RWPE2 (cell line): ENCODE data around the gene SPN.
A peak's percentile ranks its signal among the peaks of the same experiment; 100 is the strongest.

Source experiments
- ATAC-seq: fragments of 200-7000 bp; cut with Tn5 transposase; 3 replicates; pipeline ENCODE4 v1.9.1; 2021; ENCODE audit warnings: low read depth
- DNase-seq: peaks from one replicate; pipeline ENCODE4 v3.0.0-alpha.2; 2020; ENCODE audit warnings: low spot score
- H3K27ac ChIP-seq: fragments of 450-650 bp; 2 replicates; pipeline ENCODE4 v1.5.1; 2017; ENCODE audit warnings: mild to moderate bottlenecking; ENCODE audit not compliant: poor library complexity, severe bottlenecking
- H3K27me3 ChIP-seq: fragments of 250-450 bp; sonication (Bioruptor Pico); 2 replicates; pipeline ENCODE4 v1.5.1; 2021; ENCODE audit warnings: mild to moderate bottlenecking, moderate library complexity; ENCODE audit not compliant: insufficient read depth, poor library complexity, severe bottlenecking
- H3K36me3 ChIP-seq: fragments of 250-450 bp; sonication (Bioruptor Pico); 2 replicates; pipeline ENCODE4 v1.5.1; 2020; ENCODE audit warnings: low read depth, mild to moderate bottlenecking, moderate library complexity
- H3K4me1 ChIP-seq: fragments of 250-450 bp; sonication (Bioruptor Pico); 2 replicates; pipeline ENCODE4 v1.5.1; 2021; ENCODE audit warnings: mild to moderate bottlenecking, moderate library complexity; ENCODE audit not compliant: insufficient read depth, poor library complexity, severe bottlenecking
- H3K4me3 ChIP-seq: fragments of 250-450 bp; sonication (Bioruptor Pico); 2 replicates; pipeline ENCODE4 v1.5.1; 2021; ENCODE audit warnings: mild to moderate bottlenecking, moderate library complexity; ENCODE audit not compliant: severe bottlenecking
- H3K9me3 ChIP-seq: fragments of 250-450 bp; sonication (Bioruptor Pico); 2 replicates; pipeline ENCODE4 v1.5.1; 2021; ENCODE audit warnings: mild to moderate bottlenecking, moderate library complexity; ENCODE audit not compliant: severe bottlenecking
- CTCF ChIP-seq: fragments of 450-650 bp; IDR thresholded peaks from one replicate; pipeline ENCODE4 v1.5.1; 2017; ENCODE audit warnings: mild to moderate bottlenecking, moderate library complexity; ENCODE audit not compliant: poor library complexity, severe bottlenecking

SPN gene

DNA sequence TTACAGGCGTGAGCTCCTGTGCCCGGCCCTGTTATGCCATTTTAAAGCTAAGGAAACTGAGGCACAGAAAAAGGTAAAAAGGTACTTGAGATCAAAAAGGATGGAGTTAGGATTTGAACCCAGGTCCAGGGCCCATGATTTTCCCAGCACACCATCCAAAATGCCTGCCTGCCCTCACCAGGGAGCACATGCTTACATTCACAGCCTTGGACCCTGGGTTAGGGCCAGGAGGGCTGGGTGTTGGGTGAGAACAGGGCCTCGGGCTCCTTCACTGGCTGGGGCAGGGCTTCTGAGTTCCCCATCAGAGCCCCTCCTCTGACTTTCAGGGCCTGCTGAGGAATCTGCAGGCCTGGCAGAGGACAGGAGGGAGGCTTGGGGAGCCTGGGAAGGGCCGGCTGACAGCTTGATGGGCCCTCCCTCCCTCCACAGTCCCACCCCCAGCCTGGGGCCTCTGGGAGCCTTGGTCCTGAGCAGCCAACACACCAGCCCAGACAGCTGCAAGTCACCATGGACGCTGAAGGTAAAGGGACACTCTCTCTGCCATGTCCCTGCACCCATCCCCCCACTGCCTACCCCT, 15.7 kb downstream of the SPN start, which contains the start of gene QPRT:
TSS of gene QPRT (plus strand) at position 490 of the 577 bp plus-strand sequence. CDS start at position 508, 18 bp downstream.
- no peaks in the 10 kb centered on the region for H3K4me1 ChIP-seq
- no peaks in the 10 kb centered on the region for H3K9me3 ChIP-seq
- DNase-seq (no peak), ATAC-seq (0 out of 3 replicates have a peak, but pooled peaks have one; percentile 33)
- no peak within 1 kb of the TSS for H3K27ac ChIP-seq
- H3K4me3 ChIP-seq = no peak within 1 kb of the TSS
- H3K27me3 ChIP-seq = no peaks in the 10 kb centered on the region
- no peaks in the 10 kb centered on the region for H3K36me3 ChIP-seq
- TF ChIP-seq CTCF = no peak

- TF ChIP-seq CTCF = no peak
- ATAC-seq (no peak), DNase-seq (no peak)
- Histone ChIP-seq H3K4me3 (no peak overlapping the region), H3K4me1 (no peaks in the 10 kb centered on the region), H3K27me3 (no peaks in the 10 kb centered on the region), H3K9me3 (no peaks in the 10 kb centered on the region), H3K36me3 (no peaks in the 10 kb centered on the region), H3K27ac (no peak overlapping the region)
These were observed 17.1 kb downstream of the SPN start for GRCh38 chr16:29680180-29680598.

DNA sequence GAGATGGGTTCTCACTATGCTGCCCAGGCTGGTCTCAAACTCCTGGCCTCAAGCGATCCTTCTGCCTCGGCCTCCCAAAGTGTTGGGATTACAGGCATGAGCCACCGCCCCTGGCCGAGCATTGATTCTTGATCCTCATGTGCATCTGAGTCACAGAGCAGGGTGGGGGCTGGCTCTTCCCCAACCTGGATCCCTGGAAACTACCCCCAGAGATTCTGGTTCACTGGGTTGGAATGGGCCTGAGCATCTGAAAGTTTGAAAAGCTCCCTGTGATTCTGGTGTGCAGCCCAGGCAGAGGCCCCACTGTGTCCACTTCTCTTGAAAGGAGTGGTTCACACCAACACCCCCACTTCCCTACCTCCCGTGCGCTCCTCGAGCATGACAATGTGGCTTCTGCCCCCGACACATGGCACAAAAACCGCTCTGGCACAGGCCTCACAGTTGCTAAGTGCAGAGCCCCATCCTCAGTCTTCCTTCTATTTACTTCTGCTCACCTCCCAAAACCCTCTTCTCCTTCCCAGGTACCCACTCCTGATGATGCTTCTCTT, 20.6 kb downstream of the SPN start:
- Histone ChIP-seq H3K27ac (no peak overlapping the region), H3K4me1 (no peaks in the 10 kb centered on the region), H3K4me3 (no peak overlapping the region), H3K27me3 (no peaks in the 10 kb centered on the region), H3K36me3 (no peaks in the 10 kb centered on the region), H3K9me3 (no peaks in the 10 kb centered on the region)
- TF ChIP-seq CTCF = no peak
- no peak for ATAC-seq
- no peak for DNase-seq

DNA sequence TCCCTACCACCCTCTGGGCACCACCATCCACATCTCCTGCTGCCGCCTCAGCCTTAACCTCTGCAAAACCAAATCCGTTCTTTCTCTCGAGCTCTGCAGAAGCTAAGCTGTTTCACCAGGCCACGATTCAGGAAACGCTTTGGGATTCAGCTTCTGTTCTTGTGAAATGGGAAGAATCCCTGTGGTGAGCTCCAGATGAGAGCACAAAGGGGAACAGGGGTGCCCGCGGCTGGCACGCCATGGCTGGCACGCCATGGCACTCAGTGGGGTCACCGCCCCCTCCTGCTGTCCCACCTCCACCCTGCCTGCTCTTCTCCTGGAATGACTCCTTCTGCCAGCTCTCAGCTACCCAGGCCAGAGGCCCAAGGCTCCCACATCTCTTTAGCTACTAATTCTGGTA, 21.6 kb downstream of the SPN start:
- no peaks in the 10 kb centered on the region for H3K36me3 ChIP-seq
- DNase-seq = no peak

More for the DNA sequence above, 21.6 kb downstream of the SPN start:
- H3K27ac ChIP-seq = no peak overlapping the region
- H3K9me3 ChIP-seq = no peaks in the 10 kb centered on the region
- TF ChIP-seq CTCF = no peak
- H3K27me3 ChIP-seq = no peaks in the 10 kb centered on the region
- no peak overlapping the region for H3K4me3 ChIP-seq
- ATAC-seq = no peak
- no peaks in the 10 kb centered on the region for H3K4me1 ChIP-seq
